Raji (cell line): ENCODE measurements around the gene PAXIP1.

Experiments used
- POLR2A ChIP-seq: IDR thresholded peaks from 2 replicates; pipeline ENCODE4 v1.6.1; 2011; ENCODE audit warnings: low read depth, low read length, control low read depth; ENCODE audit not compliant: insufficient read depth

The PAXIP1 gene

GRCh38 chr7:154928136-154929005 lies 74.6 kb downstream of the PAXIP1 start:
- no peak for TF ChIP-seq POLR2A

GRCh38 chr7:154927624-154928125 lies 75.2 kb downstream of the PAXIP1 start:
- no peak for TF ChIP-seq POLR2A

GRCh38 chr7:154919344-154920225 lies 83.3 kb downstream of the PAXIP1 start:
- TF ChIP-seq POLR2A, result no peak

- TF ChIP-seq POLR2A, result no peak
Observed at GRCh38 chr7:154918741-154919140, 84.2 kb downstream of the PAXIP1 start.

GRCh38 chr7:154918266-154918665 lies 84.7 kb downstream of the PAXIP1 start:
- TF ChIP-seq POLR2A, result no peak

GRCh38 chr7:154917808-154918160 lies 85.1 kb downstream of the PAXIP1 start:
- TF ChIP-seq POLR2A, result no peak

GRCh38 chr7:154916856-154917807 lies 85.8 kb downstream of the PAXIP1 start:
- no peak for TF ChIP-seq POLR2A

- TF ChIP-seq POLR2A, result no peak
Observed at GRCh38 chr7:154916381-154916780, 86.5 kb downstream of the PAXIP1 start.

GRCh38 chr7:154915600-154915999 lies 87.3 kb downstream of the PAXIP1 start:
- TF ChIP-seq POLR2A, result no peak

- TF ChIP-seq POLR2A, result no peak
Observed at GRCh38 chr7:154914996-154915380, 87.9 kb downstream of the PAXIP1 start.

GRCh38 chr7:154914308-154914995 lies 88.5 kb downstream of the PAXIP1 start:
- no peak for TF ChIP-seq POLR2A

- no peak for TF ChIP-seq POLR2A
Observed at GRCh38 chr7:154913638-154914307, 89.2 kb downstream of the PAXIP1 start.

- TF ChIP-seq POLR2A, result no peak
Observed at GRCh38 chr7:154912871-154913637, 89.9 kb downstream of the PAXIP1 start.
